OCI-LY3 (cell line): ENCODE measurements around the gene PARD3.

ENCODE experiments used
- EZH2phosphoT487 ChIP-seq: fragments of 200-600 bp; shearing (Covaris generic); IDR thresholded peaks from 2 replicates; pipeline ENCODE4 v1.6.1; 2018; ENCODE audit warnings: antibody characterized with exemption, mixed run types, low read depth
- TF ChIP-seq, protein P1 (sequence below): fragments of 200-600, 300-600 bp; sonication (generic); IDR thresholded peaks from 2 replicates; pipeline ENCODE4 v1.5.1; 2014; ENCODE audit warnings: antibody characterized with exemption, low read length, low read depth

GRCh38 chr10:34430685-34431084 lies 384.4 kb downstream of the PARD3 start:
- TF ChIP-seq, protein P1, sequence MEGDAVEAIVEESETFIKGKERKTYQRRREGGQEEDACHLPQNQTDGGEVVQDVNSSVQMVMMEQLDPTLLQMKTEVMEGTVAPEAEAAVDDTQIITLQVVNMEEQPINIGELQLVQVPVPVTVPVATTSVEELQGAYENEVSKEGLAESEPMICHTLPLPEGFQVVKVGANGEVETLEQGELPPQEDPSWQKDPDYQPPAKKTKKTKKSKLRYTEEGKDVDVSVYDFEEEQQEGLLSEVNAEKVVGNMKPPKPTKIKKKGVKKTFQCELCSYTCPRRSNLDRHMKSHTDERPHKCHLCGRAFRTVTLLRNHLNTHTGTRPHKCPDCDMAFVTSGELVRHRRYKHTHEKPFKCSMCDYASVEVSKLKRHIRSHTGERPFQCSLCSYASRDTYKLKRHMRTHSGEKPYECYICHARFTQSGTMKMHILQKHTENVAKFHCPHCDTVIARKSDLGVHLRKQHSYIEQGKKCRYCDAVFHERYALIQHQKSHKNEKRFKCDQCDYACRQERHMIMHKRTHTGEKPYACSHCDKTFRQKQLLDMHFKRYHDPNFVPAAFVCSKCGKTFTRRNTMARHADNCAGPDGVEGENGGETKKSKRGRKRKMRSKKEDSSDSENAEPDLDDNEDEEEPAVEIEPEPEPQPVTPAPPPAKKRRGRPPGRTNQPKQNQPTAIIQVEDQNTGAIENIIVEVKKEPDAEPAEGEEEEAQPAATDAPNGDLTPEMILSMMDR = no peak
- TF ChIP-seq EZH2phosphoT487 = no peak
